Breast epithelium (tissue), 3 donors: Measurements from ENCODE around the gene MAP3K7CL.

Experiments
- CTCF ChIP-seq, 3 donors: fragments of 450-650 bp; IDR thresholded peaks; one replicate each; pipeline ENCODE4 v1.5.1; 2016 to 2017; ENCODE audit warnings: antibody characterized with exemption in 3 of 3, mild to moderate bottlenecking in 3 of 3, moderate library complexity in 3 of 3
- POLR2A ChIP-seq: fragments of 450-650 bp; IDR thresholded peaks from one replicate; pipeline ENCODE4 v1.6.1; 2016; ENCODE audit warnings: antibody characterized with exemption, mild to moderate bottlenecking, moderate library complexity
- POLR2AphosphoS5 ChIP-seq, 3 donors: sonication (generic); formaldehyde crosslinking; IDR thresholded peaks; one replicate each; pipeline ENCODE4 v1.6.1; 2017; ENCODE audit warnings: antibody characterized with exemption in 3 of 3

GRCh38 chr21:29114765-29115500, 15.5 kb upstream of the MAP3K7CL start:
- TF ChIP-seq CTCF (IDR thresholded peaks at IDR 0.05) (no peak), POLR2AphosphoS5 (IDR thresholded peaks at IDR 0.05) (no peak), POLR2A (no peak)
